CD14-positive monocyte (primary cell): ENCODE data around the gene KLHL10. TPM values are rescaled to one million over a fixed set of nuclear protein-coding genes. Genes with fewer than 3 reads are reported as not detected.

Experiments used
- DNase-seq, 3 donors: peaks; one replicate each; pipeline ENCODE4 v3.0.0-alpha.2; 2011 to 2022
- H2AFZ ChIP-seq: 2 replicates; pipeline ENCODE4 v1.6.0; 2012; ENCODE audit warnings: mild to moderate bottlenecking, low read depth, low read length, inconsistent platforms; ENCODE audit not compliant: insufficient read depth, poor library complexity, severe bottlenecking
- H3K27ac ChIP-seq, 2 donors: 1 replicate in 1 of 2; 2 replicates in 1 of 2; pipeline ENCODE4 v1.5.1; 2012 to 2013; ENCODE audit warnings: low read length in 2 of 2, control low read depth in 1 of 2, inconsistent platforms in 1 of 2, low read depth in 1 of 2, mild to moderate bottlenecking in 1 of 2
- H3K27me3 ChIP-seq, 2 donors: one replicate each; pipeline versions ENCODE4 v1.6.0 to v1.6.1; 2011 to 2013; ENCODE audit warnings: low read length in 2 of 2; ENCODE audit not compliant: control insufficient read depth in 2 of 2, insufficient read depth in 2 of 2
- H3K36me3 ChIP-seq, 2 donors: replicated peaks in 1 of 2; 1 replicate in 1 of 2; 2 replicates in 1 of 2; pipeline versions ENCODE4 v1.5.1 to v1.6.1; 2012 to 2013; ENCODE audit warnings: low read length in 2 of 2, control low read depth in 1 of 2, inconsistent platforms in 1 of 2, mild to moderate bottlenecking in 1 of 2; ENCODE audit not compliant: insufficient read depth in 2 of 2, control insufficient read depth in 1 of 2
- H3K4me1 ChIP-seq, 2 donors: 1 replicate in 1 of 2; 2 replicates in 1 of 2; pipeline versions ENCODE4 v1.5.1 to v1.6.1; 2012 to 2013; ENCODE audit warnings: low read length in 2 of 2, control low read depth in 1 of 2, inconsistent platforms in 1 of 2, mild to moderate bottlenecking in 1 of 2, moderate library complexity in 1 of 2; ENCODE audit not compliant: insufficient read depth in 2 of 2, control insufficient read depth in 1 of 2
- H3K4me2 ChIP-seq: replicated peaks from 2 replicates; pipeline ENCODE3; 2012; ENCODE audit warnings: low read length, moderate library complexity, mild to moderate bottlenecking; ENCODE audit not compliant: poor library complexity, severe bottlenecking; ENCODE audit errors: extremely low read depth
- H3K4me3 ChIP-seq, 3 experiments: fragments of 200-600 bp in 1 of 3; sonication (generic) in 1 of 3; replicated peaks in 1 of 3; 1 replicate in 2 of 3; 2 replicates in 1 of 3; pipeline ENCODE4 v1.5.1; 2011 to 2013; ENCODE audit warnings: low read length in 3 of 3, mild to moderate bottlenecking in 3 of 3, control low read depth in 2 of 3, low read depth in 2 of 3, inconsistent platforms in 1 of 3, moderate library complexity in 1 of 3
- H3K79me2 ChIP-seq: 2 replicates; pipeline ENCODE4 v1.6.0; 2012; ENCODE audit warnings: mild to moderate bottlenecking, control low read depth, inconsistent platforms, low read length, moderate library complexity; ENCODE audit not compliant: insufficient read depth
- H3K9ac ChIP-seq: 2 replicates; pipeline ENCODE4 v1.6.0; 2017; ENCODE audit warnings: low read length, mild to moderate bottlenecking; ENCODE audit not compliant: insufficient read depth, poor library complexity, severe bottlenecking
- H3K9me3 ChIP-seq, 2 donors: replicated peaks in 1 of 2; 1 replicate in 1 of 2; 2 replicates in 1 of 2; pipeline versions ENCODE4 v1.5.1 to v1.6.1; 2012 to 2013; ENCODE audit warnings: low read length in 2 of 2, control low read depth in 1 of 2; ENCODE audit not compliant: control insufficient read depth in 1 of 2, insufficient read depth in 1 of 2
- H4K20me1 ChIP-seq: 2 replicates; pipeline ENCODE4 v1.6.0; 2012; ENCODE audit warnings: mild to moderate bottlenecking, low read length, control low read depth, moderate library complexity; ENCODE audit not compliant: insufficient read depth
- H3K27ac Mint-ChIP-seq, 7 donors: one replicate each; pipeline ENCODE4 v1.8.0; 2020; ENCODE audit warnings: mild to moderate bottlenecking in 7 of 7, mixed read lengths in 7 of 7, moderate library complexity in 6 of 7, inconsistent platforms in 2 of 7
- H3K27me3 Mint-ChIP-seq, 3 donors: one replicate each; pipeline ENCODE4 v1.8.0; 2021 to 2022; ENCODE audit warnings: low read depth in 3 of 3, mild to moderate bottlenecking in 3 of 3, mixed read lengths in 3 of 3, moderate library complexity in 3 of 3, inconsistent platforms in 1 of 3
- H3K36me3 Mint-ChIP-seq, 2 donors: one replicate each; pipeline ENCODE4 v1.8.0; 2020; ENCODE audit warnings: mixed read lengths in 2 of 2, inconsistent platforms in 1 of 2, mild to moderate bottlenecking in 1 of 2
- H3K4me1 Mint-ChIP-seq: one replicate; pipeline ENCODE4 v1.8.0; 2020; ENCODE audit warnings: mild to moderate bottlenecking, mixed read lengths
- H3K4me3 Mint-ChIP-seq, 2 donors: one replicate each; pipeline ENCODE4 v1.8.0; 2020; ENCODE audit warnings: mild to moderate bottlenecking in 2 of 2, mixed read lengths in 2 of 2, moderate library complexity in 1 of 2
- H3K9me3 Mint-ChIP-seq, 7 donors: one replicate each; pipeline ENCODE4 v1.8.0; 2020 to 2022; ENCODE audit warnings: mixed read lengths in 7 of 7, mild to moderate bottlenecking in 6 of 7, moderate library complexity in 6 of 7, inconsistent platforms in 2 of 7
- WGBS: methylation state at CpG from one replicate; pipeline ENCODE4 v1.1.5; 2013; ENCODE audit warnings: missing lambda C conversion rate; ENCODE audit not compliant: insufficient coverage; 5-methylcytosine and 5-hydroxymethylcytosine counted together
- intact Hi-C, 2 donors: fragments of 100-400 bp; cut with micrococcal nuclease; formaldehyde crosslinking; loops; one replicate each; pipeline versions ENCODE4 v1.15.0 to v1.15.1; 2023
- polyA plus RNA-seq, 3 donors: library from polyadenylated mRNA; depleted of rRNA in 1 of 3; unstranded in 2 of 3; stranded (reverse) in 1 of 3; fragments of 300-500 nt in 2 of 3; fragments of >200 nt in 1 of 3; fragmentation: Illumina TruSeq in 2 of 3; gene quantifications; 1 replicate in 2 of 3; 2 replicates in 1 of 3; pipeline ENCODE4 v1.2.3, GENCODE V29; 2012 to 2021
- TF ChIP-seq, protein P1 (sequence below): fragments of 200-600 bp; IDR thresholded peaks from one replicate; pipeline ENCODE4 v1.8.0; 2022; ENCODE audit warnings: antibody characterized with exemption, mild to moderate bottlenecking

The KLHL10 gene
- polyA plus RNA-seq, 3 donors: 0.15 TPM; not detected in 2

DNA sequence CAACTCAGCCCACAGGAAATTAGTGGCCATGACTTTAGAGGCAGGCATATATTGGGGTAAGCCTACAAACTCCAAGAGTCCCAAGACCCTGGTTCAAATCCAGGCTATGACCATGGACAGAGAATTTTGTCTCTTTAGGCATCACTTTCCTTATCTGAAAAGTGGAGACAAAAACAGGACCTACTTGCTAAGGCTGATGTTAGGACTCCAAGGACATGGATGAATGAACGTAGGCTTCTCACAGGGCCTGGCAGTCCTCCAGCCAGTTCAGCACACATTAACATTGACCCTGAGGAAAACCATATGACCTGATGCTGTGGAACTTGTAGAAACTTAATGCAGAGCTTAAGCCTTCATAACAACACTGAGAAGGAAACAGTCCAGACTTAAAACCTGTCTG is 23.4 kb upstream of the KLHL10 start:
- no CpG with 5 or more reads among the region's 1 CpG for WGBS
- H3K4me2 ChIP-seq: no peak overlapping the region
- H3K27me3 ChIP-seq: peaks cover 9 to 44% of the 10 kb centered on the region in 2 donors
- H3K4me3 Mint-ChIP-seq: no peak overlapping the region
- H3K9me3 ChIP-seq: no peaks in the 10 kb centered on the region
- DNase-seq: no peak
- no peak overlapping the region for H3K27ac ChIP-seq
- intact Hi-C loops: no loop called here
- H3K27ac Mint-ChIP-seq: no peak overlapping the region
- H3K36me3 ChIP-seq: no peaks in the 10 kb centered on the region
- no peaks in the 10 kb centered on the region for H4K20me1 ChIP-seq
- peaks cover 4 to 5% of the 10 kb centered on the region in 2 donors for H3K36me3 Mint-ChIP-seq
- peaks cover 14% of the 10 kb centered on the region for H3K4me1 Mint-ChIP-seq
- H3K27me3 Mint-ChIP-seq: peaks cover 28 to 50% (median 40%) of the 10 kb centered on the region in 3 donors
- no peak overlapping the region for H3K9ac ChIP-seq
- no peak overlapping the region for H2AFZ ChIP-seq
- peaks cover 0 to 8% (median 2%) of the 10 kb centered on the region in 7 donors for H3K9me3 Mint-ChIP-seq
- H3K4me3 ChIP-seq: no peak overlapping the region
- H3K4me1 ChIP-seq: peaks cover 16 to 24% of the 10 kb centered on the region in 2 donors
- no peaks in the 10 kb centered on the region for H3K79me2 ChIP-seq
- TF ChIP-seq, protein P1, sequence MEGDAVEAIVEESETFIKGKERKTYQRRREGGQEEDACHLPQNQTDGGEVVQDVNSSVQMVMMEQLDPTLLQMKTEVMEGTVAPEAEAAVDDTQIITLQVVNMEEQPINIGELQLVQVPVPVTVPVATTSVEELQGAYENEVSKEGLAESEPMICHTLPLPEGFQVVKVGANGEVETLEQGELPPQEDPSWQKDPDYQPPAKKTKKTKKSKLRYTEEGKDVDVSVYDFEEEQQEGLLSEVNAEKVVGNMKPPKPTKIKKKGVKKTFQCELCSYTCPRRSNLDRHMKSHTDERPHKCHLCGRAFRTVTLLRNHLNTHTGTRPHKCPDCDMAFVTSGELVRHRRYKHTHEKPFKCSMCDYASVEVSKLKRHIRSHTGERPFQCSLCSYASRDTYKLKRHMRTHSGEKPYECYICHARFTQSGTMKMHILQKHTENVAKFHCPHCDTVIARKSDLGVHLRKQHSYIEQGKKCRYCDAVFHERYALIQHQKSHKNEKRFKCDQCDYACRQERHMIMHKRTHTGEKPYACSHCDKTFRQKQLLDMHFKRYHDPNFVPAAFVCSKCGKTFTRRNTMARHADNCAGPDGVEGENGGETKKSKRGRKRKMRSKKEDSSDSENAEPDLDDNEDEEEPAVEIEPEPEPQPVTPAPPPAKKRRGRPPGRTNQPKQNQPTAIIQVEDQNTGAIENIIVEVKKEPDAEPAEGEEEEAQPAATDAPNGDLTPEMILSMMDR: no peak

DNA sequence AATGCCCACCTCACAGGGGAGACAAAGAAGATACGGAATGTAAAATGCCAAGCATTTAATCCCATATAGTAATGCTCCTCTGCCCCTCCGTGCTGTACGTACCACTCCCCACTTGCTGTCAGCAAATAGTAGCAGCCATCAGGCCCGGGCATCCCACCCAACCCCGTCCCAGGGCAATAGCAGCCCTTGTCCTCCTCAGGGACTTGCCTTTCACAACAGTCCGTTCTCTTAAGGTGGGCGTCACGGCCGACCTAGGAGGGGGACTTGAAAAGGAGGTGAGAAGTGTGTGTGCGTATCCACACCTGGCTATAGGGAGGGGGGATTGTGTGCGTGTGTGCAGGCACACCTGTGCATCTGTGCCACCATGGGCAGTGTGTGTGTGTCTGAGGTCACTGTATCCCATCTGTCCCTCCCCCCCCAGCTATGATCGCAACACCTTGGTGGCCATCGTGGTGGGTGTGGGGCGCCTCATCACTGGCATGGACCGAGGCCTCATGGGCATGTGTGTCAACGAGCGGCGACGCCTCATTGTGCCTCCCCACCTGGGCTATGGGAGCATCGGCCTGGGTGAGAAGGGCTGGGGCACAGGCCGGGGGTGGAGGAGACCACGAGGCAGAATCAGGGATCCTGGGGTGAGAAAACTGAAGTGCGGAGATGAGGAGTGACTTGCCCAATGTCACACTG is 20.8 kb upstream of the KLHL10 start:
- H3K27me3 Mint-ChIP-seq: peaks cover 14 to 29% (median 25%) of the 10 kb centered on the region in 3 donors
- intact Hi-C loops: no loop called here
- TF ChIP-seq, protein P1: no peak
- H3K4me3 ChIP-seq: no peak overlapping the region
- peaks cover 0 to 4% (median 0%) of the 10 kb centered on the region in 7 donors for H3K9me3 Mint-ChIP-seq
- no peak for DNase-seq
- H3K27ac ChIP-seq: no peak overlapping the region
- H3K4me2 ChIP-seq: no peak overlapping the region
- peaks cover 4 to 5% of the 10 kb centered on the region in 2 donors for H3K36me3 Mint-ChIP-seq
- H3K27me3 ChIP-seq: peaks cover 9 to 27% of the 10 kb centered on the region in 2 donors
- no peak overlapping the region for H3K27ac Mint-ChIP-seq
- no peaks in the 10 kb centered on the region for H3K79me2 ChIP-seq
- no peak overlapping the region for H3K4me3 Mint-ChIP-seq
- H2AFZ ChIP-seq: no peak overlapping the region
- 97% methylated on average over 17 of the region's 23 CpGs for WGBS
- H4K20me1 ChIP-seq: no peaks in the 10 kb centered on the region
- H3K36me3 ChIP-seq: no peaks in the 10 kb centered on the region
- peaks cover 9 to 12% of the 10 kb centered on the region in 2 donors for H3K4me1 ChIP-seq
- peaks cover 9% of the 10 kb centered on the region for H3K4me1 Mint-ChIP-seq
- no peaks in the 10 kb centered on the region for H3K9me3 ChIP-seq
- no peak overlapping the region for H3K9ac ChIP-seq
